Measurements from ENCODE around the gene ST6GALNAC6.
"Not testable (repeated sequence)": the region's sequence is repeated elsewhere in the genome, so short reads cannot be mapped to it uniquely, and the experiment has no call there.

Gene ST6GALNAC6

GRCh38 chr9:127870887-127871286 is 28.5 kb downstream of the ST6GALNAC6 start:
- no peak for DNase-seq

- DNase-seq: not testable (repeated sequence)
Observed at GRCh38 chr9:127870153-127870491, 29.3 kb downstream of the ST6GALNAC6 start.

- peak; percentile 44 for DNase-seq
Observed at GRCh38 chr9:127869310-127870152, 29.9 kb downstream of the ST6GALNAC6 start.

GRCh38 chr9:127868278-127868902 is 31.0 kb downstream of the ST6GALNAC6 start:
- no peak for DNase-seq

- no peak for DNase-seq
Observed at GRCh38 chr9:127867356-127868277, 31.8 kb downstream of the ST6GALNAC6 start.

- no peak for DNase-seq
Observed at GRCh38 chr9:127866535-127866934, 32.9 kb downstream of the ST6GALNAC6 start.

- no peak for DNase-seq
Observed at GRCh38 chr9:127865645-127866464, 33.5 kb downstream of the ST6GALNAC6 start.

- DNase-seq: no peak
Observed at GRCh38 chr9:127863191-127863621, 36.2 kb downstream of the ST6GALNAC6 start.

GRCh38 chr9:127862075-127863011 is 37.1 kb downstream of the ST6GALNAC6 start:
- no peak for DNase-seq

- DNase-seq: no peak
Observed at GRCh38 chr9:127860779-127861178, 38.6 kb downstream of the ST6GALNAC6 start.

- DNase-seq: no peak
Observed at GRCh38 chr9:127860260-127860659, 39.1 kb downstream of the ST6GALNAC6 start.

- DNase-seq: peak; percentile 56
Observed at GRCh38 chr9:127858041-127858512, 41.3 kb downstream of the ST6GALNAC6 start.

GRCh38 chr9:127857278-127857677 is 42.1 kb downstream of the ST6GALNAC6 start:
- DNase-seq: no peak

GRCh38 chr9:127856729-127857116 is 42.7 kb downstream of the ST6GALNAC6 start:
- no peak for DNase-seq

GRCh38 chr9:127856094-127856728 is 43.2 kb downstream of the ST6GALNAC6 start:
- DNase-seq: no peak

GRCh38 chr9:127855522-127855921 is 43.9 kb downstream of the ST6GALNAC6 start:
- no peak for DNase-seq

GRCh38 chr9:127854960-127855359 is 44.4 kb downstream of the ST6GALNAC6 start:
- DNase-seq: no peak

- DNase-seq: no peak
Observed at GRCh38 chr9:127854184-127854806, 45.1 kb downstream of the ST6GALNAC6 start, which contains the start of gene ENG. Gene ENG, minus strand, starts transcription at chr9:127854658. Its CDS starts 303 bp downstream, at chr9:127854355.

GRCh38 chr9:127853312-127854183 is 45.9 kb downstream of the ST6GALNAC6 start:
- DNase-seq: no peak
